Head of caudate nucleus (tissue), 42 donors: Measurements from ENCODE around the gene WRAP73.

Experiments used
- DNase-seq, 42 donors: peaks; one replicate each; pipeline versions ENCODE4 v3.0.0 to v3.0.0-alpha.2; 2020 to 2021; ENCODE audit warnings: mixed read lengths in 7 of 42
- intact Hi-C: fragments of 100-400 bp; cut with DNase I; formaldehyde crosslinking; loops from one replicate; pipeline ENCODE4 v1.15.0; 2022

WRAP73 gene

DNA sequence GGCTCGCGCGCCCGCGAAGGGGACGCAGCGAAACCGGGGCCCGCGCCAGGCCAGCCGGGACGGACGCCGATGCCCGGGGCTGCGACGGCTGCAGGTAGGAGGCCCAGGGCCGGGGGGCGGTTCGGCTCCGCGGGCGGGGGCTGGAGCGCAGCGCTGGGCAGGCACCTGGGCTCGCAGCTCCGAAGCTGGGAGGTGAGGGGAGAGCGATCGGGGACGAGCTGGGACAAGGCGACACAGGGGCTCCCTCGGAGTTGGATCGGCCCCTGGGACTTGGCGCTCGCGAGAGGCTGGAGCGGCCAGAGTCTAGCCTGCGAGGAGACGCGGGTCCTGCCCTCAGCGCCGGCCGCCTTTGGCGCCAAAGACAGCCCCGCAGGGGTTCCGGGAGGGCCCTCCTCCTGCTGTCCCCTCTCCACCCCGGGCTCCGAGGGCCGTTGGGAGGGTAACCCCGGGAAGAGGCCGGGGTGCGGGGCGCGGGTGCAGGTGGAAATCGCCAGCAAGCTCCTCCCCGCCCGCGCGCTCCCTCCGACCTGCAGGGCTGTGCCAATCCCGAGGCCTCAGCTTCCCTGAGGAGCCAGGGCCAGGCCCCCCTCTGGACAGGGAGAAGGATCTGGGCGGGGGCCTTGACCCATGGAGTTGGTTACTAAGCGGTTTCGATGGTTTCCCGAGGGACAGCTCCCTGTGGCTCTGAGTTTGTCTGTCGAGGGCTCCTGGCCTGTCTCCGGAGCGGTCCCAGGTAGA is 2.8 kb upstream of the WRAP73 start:
- DNase-seq, result no peak
- intact Hi-C loops, result no loop called here

DNA sequence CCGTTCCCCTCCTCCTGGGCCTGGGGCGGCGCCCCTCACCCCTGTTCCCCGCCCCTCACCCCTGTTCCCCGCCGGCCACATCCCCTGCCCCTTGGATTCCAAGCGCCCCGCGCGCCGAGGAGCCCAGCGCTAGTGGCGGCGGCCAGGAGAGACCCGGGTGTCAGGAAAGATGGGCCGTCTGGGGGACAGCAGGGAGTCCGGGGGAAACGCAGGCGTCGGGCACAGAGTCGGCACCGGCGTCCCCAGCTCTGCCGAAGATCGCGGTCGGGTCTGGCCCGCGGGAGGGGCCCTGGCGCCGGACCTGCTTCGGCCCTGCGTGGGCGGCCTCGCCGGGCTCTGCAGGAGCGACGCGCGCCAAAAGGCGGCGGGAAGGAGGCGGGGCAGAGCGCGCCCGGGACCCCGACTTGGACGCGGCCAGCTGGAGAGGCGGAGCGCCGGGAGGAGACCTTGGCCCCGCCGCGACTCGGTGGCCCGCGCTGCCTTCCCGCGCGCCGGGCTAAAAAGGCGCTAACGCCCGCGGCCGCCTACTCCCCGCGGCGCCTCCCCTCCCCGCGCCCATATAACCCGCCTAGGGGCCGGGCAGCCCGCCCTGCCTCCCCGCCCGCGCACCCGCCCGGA is 2.1 kb upstream of the WRAP73 start, which contains the start of gene TP73:
Gene TP73, plus strand, starts transcription at position 587 of the 618 bp plus-strand sequence. CDS start 29,850 bp downstream, outside the sequence.
- no peak for DNase-seq

DNA sequence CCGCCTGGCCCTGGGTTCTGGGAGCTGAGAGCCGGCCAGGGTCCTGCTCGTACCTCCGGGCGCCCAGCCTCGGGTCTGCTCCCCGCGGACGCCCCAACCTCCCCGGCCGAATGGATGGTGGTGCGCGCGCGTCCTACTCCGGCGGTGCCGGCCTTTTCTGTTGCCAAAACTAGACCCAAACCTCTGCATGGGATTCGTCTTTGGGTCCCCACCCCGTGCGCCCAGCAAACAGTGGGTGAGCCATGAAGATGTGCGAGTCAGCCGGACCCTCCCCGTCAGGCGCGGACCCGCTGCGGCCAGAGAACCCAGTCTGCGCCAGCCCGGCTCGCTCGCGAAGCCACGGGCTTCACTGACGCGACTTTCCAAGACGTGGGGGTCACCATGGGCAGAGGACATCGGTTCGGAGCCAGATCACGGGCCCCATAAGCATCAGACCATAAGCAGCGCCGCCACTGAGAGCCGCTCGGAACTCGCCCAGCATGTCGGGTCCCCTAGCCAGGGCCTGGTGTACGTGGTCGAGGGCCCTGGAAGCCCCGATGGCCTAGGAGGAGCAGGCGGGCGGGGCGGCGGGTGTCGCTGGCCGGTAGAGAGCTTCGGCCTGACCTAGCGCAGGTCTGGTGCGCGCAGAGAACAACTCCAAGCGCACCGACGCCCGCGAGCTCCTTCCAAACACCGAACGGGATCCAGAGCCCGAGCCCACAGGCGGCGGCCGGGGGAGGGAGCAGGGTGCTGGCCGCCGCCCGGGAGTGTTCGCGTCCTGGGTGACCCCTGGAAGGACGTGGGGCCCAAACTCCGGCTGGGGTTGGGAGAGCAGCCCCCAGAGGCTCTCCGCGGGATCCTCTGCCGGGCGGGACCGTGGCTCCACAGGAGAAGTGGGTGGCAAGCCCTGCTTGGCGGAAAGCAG is 1.4 kb upstream of the WRAP73 start:
- no peak for DNase-seq
- intact Hi-C loops, result loop anchor here (2.0 kb wide), 1 partner anchor 26 kb away; the partner anchor contains the start of gene TPRG1L

More for the DNA sequence above, 2.1 kb upstream of the WRAP73 start, which contains the start of gene TP73:
- intact Hi-C loops, result loop anchor here (2.0 kb wide), 1 partner anchor 27 kb away; the partner anchor contains the start of gene TPRG1L

GRCh38 chr1:3650248-3651025 is 534 bp upstream of the WRAP73 start:
- DNase-seq, result no peak
- intact Hi-C loops, result loop anchor here (2.0 kb wide), 1 partner anchor 26 kb away; the partner anchor contains the start of gene TPRG1L

DNA sequence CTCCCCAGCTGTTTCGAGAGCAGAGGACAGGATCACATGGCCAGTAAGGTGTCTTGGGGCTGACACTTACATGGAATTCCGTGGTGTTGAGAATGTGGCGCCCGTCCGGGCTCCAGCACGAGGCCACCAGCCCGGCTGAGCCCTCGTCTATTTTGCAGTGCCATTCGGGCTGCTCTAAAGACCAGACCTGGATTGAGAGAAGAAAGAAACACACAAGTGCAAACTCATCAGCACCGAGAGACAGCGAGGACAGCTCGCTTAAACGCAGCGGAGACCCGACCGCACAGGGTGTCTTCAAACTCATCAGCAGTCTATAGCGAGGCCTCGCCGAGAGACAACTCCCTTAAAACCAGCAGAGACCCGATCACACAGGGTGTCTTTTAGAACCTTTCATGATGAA is 3.3 kb downstream of the WRAP73 start:
- intact Hi-C loops, result loop anchor here (10.0 kb wide), 1 partner anchor 78 kb away; no protein-coding TSS in a partner anchor
- no peak for DNase-seq

- intact Hi-C loops, result loop anchor here (10.0 kb wide), 1 partner anchor 79 kb away; no protein-coding TSS in a partner anchor
- no peak for DNase-seq
Observed at GRCh38 chr1:3645666-3646355, 4.1 kb downstream of the WRAP73 start.

DNA sequence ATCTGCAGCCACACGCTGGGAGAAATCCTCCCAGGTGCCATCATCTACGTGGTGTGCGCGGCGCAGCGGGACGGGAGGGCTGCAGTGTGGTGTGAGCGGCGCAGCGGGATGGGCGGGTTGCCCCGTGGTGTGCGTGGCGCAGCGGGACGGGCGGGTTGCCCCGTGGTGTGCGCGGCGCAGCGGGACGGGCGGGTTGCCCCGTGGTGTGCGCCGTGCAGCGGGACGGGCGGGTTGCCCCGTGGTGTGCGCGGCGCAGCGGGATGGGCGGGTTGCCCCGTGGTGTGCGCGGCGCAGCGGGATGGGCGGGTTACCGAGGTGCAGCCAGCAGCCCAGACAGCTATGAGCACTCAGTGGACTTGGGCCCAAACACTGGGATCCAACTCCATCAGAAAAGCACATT is 4.7 kb downstream of the WRAP73 start:
- DNase-seq, result peak in 1 of 42 donors; percentile 9
- intact Hi-C loops, result loop anchor here (10.0 kb wide), 1 partner anchor 80 kb away; no protein-coding TSS in a partner anchor

- no peak for DNase-seq
- intact Hi-C loops, result loop anchor here (10.0 kb wide), 1 partner anchor 81 kb away; no protein-coding TSS in a partner anchor
Observed at GRCh38 chr1:3644273-3644672, 5.6 kb downstream of the WRAP73 start.

GRCh38 chr1:3642919-3643675 is 6.8 kb downstream of the WRAP73 start:
- peak in 1 of 42 donors; percentile 3 for DNase-seq
- intact Hi-C loops, result loop anchor here (10.0 kb wide), 1 partner anchor 82 kb away; no protein-coding TSS in a partner anchor

DNA sequence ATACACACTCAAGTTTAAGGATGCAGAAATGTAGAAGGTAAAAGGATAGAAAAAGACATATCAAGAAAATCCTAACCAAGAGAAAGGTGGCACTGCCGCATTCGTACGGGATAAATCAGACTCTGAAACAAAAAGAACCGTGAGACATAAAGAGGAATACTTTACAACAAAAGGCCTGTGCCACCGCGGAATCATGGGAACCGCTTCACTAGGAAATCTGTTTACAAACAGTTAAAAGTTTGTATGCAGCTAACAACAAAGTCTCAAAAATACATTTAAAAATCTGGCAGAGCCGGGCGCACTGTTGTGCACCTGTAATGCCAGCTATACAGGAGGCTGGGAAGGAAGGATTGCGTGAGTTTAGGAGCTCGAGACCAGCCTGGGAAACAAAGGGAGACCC is 8.1 kb downstream of the WRAP73 start:
- intact Hi-C loops, result loop anchor here (10.0 kb wide), 1 partner anchor 83 kb away; no protein-coding TSS in a partner anchor
- DNase-seq, result no peak

GRCh38 chr1:3641046-3641760 is 8.7 kb downstream of the WRAP73 start:
- intact Hi-C loops, result loop anchor here (10.0 kb wide), 1 partner anchor 84 kb away; no protein-coding TSS in a partner anchor
- DNase-seq, result peak in 1 of 42 donors; percentile 8

- intact Hi-C loops, result loop anchor here (10.0 kb wide), 1 partner anchor 85 kb away; no protein-coding TSS in a partner anchor
Observed at GRCh38 chr1:3640121-3640837, 9.6 kb downstream of the WRAP73 start.

GRCh38 chr1:3639397-3639911 is 10.4 kb downstream of the WRAP73 start:
- intact Hi-C loops, result no loop called here
- no peak for DNase-seq

More at GRCh38 chr1:3640121-3640837, 9.6 kb downstream of the WRAP73 start:
- DNase-seq, result no peak

DNA sequence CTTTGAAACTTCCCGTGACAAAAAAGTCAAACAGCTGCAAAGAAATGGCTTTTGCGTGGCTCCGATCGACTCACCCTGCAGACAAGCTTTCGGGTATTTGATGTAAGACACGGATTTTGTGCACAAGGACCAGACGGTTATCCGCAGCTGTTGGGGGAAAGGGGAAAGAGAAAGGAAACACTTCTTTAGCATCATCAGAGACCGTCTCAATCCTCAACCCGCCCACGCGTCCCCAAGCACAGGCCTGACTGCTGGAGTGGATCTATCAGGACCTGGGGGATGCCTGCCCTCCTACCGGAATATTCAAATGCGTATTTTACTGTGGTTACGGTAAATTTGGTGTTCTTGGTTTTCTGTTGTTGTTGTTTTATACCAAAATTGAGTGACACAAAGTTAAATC is 11.2 kb downstream of the WRAP73 start:
- DNase-seq, result no peak
- intact Hi-C loops, result no loop called here

DNA sequence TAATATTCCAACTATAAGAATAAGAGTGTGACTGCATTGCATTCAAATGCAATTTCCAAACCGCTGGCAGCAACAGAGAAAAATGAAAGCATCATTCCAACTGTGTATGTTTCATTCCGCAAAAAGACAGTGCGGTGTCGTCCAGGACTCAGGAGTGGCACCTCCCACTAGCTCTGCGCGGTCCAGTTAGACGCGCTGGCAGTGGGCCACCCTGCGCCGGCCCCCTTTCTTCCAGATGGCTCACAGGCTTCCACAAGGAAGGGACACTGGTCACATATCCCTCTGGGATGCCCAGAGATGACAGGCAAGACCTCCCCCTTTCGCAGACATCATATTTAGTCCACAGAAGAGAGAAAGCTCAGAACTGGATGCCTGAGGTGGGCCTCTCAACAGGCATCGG is 11.9 kb downstream of the WRAP73 start:
- intact Hi-C loops, result no loop called here
- DNase-seq, result peak in 1 of 42 donors; percentile 11
